ENCODE data around the gene PTTG2. TPM values are rescaled to one million over a fixed set of nuclear protein-coding genes. Genes with fewer than 3 reads are reported as not detected.

PTTG2 gene
- total RNA-seq, 4 donors from 2014 or later = not detected

GRCh38 chr4:37999965-38000364 lies 39.8 kb downstream of the PTTG2 start:
- H3K36me3 ChIP-seq = no peaks in the 10 kb centered on the region
- H3K9me3 ChIP-seq = no peaks in the 10 kb centered on the region
- TF ChIP-seq CTCF (IDR thresholded peaks at IDR 0.05) (no peak), POLR2A (IDR thresholded peaks at IDR 0.05) (no peak)
- H3K4me3 ChIP-seq = no peak overlapping the region
- H3K27ac ChIP-seq = no peak overlapping the region
- H3K27me3 ChIP-seq = no peaks in the 10 kb centered on the region
- 94% methylated on average over 3 of the region's 3 CpGs for WGBS
- H3K4me1 ChIP-seq = peaks cover 20% of the 10 kb centered on the region
- DNase-seq (ENCODE audit: low spot score in 2 of 2) = no peak

GRCh38 chr4:38001927-38002326 lies 41.7 kb downstream of the PTTG2 start:
- H3K27ac ChIP-seq = no peak overlapping the region
- 91% methylated on average over 3 of the region's 3 CpGs for WGBS
- H3K36me3 ChIP-seq = no peaks in the 10 kb centered on the region
- no peak for TF ChIP-seq POLR2AphosphoS5 (IDR thresholded peaks at IDR 0.05)
- TF ChIP-seq EP300 (IDR thresholded peaks at IDR 0.05) = no peak
- TF ChIP-seq POLR2A (IDR thresholded peaks at IDR 0.05) = no peak
- TF ChIP-seq CTCF (IDR thresholded peaks at IDR 0.05) = no peak
- no peaks in the 10 kb centered on the region for H3K27me3 ChIP-seq
- H3K4me1 ChIP-seq = peaks cover 2% of the 10 kb centered on the region
- no peak for DNase-seq (ENCODE audit: low spot score in 2 of 2)
- no peak overlapping the region for H3K4me3 ChIP-seq
- no peaks in the 10 kb centered on the region for H3K9me3 ChIP-seq

DNA sequence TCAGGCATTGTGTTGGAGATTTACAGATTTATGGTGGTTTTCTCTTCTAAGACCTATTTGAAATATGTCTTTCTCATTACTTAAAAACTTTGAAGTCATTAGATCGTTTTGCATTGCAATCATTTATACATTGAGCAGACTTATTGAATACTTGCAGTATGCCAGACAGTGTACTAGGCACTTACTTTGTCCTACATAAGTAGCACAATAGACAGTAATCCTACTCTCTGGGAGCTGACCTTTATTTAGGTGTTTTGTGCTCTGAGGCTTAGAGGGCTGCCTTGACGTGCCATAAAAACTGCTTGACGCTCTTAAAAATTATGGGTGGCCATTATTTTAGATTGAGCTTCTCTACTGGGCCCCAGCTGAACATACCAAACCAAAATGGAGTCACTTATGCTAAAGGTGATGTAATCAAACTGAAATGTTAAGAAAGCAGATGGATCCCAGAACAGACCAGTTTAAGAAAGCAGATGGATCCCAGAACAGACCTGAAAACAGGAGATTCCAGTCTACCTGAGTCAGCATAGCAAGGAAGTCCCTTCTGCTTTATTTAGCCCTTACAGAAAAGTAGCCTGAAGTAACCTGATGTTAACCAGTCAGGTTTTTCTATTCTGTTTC lies 42.4 kb downstream of the PTTG2 start:
- Histone ChIP-seq H3K4me3 (no peak overlapping the region), H3K4me1 (no peaks in the 10 kb centered on the region), H3K36me3 (no peaks in the 10 kb centered on the region), H3K9me3 (no peaks in the 10 kb centered on the region), H3K27ac (no peak overlapping the region), H3K27me3 (no peaks in the 10 kb centered on the region)
- WGBS = 91% methylated on average over 3 of the region's 3 CpGs
- no peak for DNase-seq (ENCODE audit: low spot score in 2 of 2)
- no peak for TF ChIP-seq CTCF (IDR thresholded peaks at IDR 0.05)

DNA sequence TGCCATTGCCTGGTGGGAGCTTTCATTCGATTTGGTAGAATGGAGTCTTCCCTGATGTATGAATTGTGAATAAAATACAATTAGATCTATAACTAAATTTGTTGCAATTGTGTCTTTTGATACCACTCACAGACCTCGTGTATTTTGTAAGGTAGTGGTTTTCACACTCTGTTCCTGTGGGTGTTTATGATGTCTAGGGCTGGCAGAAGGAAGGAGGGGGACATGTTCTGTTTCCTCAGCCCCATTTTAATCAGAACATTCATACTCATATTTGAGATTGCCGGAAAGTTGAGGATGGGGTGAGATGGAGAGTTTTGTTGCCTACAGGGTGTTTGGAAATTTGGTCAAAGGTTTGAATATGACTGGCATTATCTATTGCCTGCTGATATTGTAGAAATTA lies 42.9 kb downstream of the PTTG2 start:
- Histone ChIP-seq H3K27ac (no peak overlapping the region), H3K4me3 (no peak overlapping the region), H3K4me1 (no peaks in the 10 kb centered on the region), H3K27me3 (no peaks in the 10 kb centered on the region), H3K36me3 (no peaks in the 10 kb centered on the region), H3K9me3 (no peaks in the 10 kb centered on the region)
- TF ChIP-seq CTCF (IDR thresholded peaks at IDR 0.05) (no peak), POLR2AphosphoS5 (IDR thresholded peaks at IDR 0.05) (no peak), EP300 (IDR thresholded peaks at IDR 0.05) (no peak), POLR2A (IDR thresholded peaks at IDR 0.05) (no peak)
- DNase-seq (ENCODE audit: low spot score in 2 of 2) = no peak
- WGBS = 84% methylated on average over 3 of the region's 3 CpGs

DNA sequence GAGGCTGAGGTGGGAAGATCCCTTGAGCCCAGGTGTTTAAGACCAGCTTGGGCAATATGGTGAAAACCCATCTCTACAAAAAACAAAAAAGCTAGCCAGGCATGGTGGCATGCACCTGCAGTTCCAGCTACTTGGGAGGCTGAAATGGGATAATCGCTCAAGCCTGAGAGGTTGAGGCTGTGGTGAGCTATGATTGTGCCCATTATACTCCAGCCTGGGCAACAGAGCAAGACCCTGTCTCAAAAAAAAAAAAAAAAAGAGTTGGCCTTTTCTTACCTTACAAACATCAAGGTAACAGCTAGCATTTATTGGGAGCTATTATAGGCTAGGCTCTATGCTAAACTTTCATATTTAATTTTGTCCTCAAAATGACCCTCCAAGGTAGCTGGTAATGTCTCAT lies 43.4 kb downstream of the PTTG2 start:
- no peaks in the 10 kb centered on the region for H3K36me3 ChIP-seq
- H3K27ac ChIP-seq = no peak overlapping the region
- no peaks in the 10 kb centered on the region for H3K9me3 ChIP-seq
- no peak for DNase-seq (ENCODE audit: low spot score in 2 of 2)
- H3K4me1 ChIP-seq = no peaks in the 10 kb centered on the region
- TF ChIP-seq EP300 (IDR thresholded peaks at IDR 0.05) (no peak), POLR2A (IDR thresholded peaks at IDR 0.05) (no peak), CTCF (IDR thresholded peaks at IDR 0.05) (no peak), POLR2AphosphoS5 (IDR thresholded peaks at IDR 0.05) (no peak)
- 100% methylated on average over 1 of the region's 1 CpG for WGBS
- no peaks in the 10 kb centered on the region for H3K27me3 ChIP-seq
- no peak overlapping the region for H3K4me3 ChIP-seq
